Suppressor macrophage (primary cell): Measurements from ENCODE around the gene RGS14.
"Not testable (repeated sequence)": the region's sequence is repeated elsewhere in the genome, so short reads cannot be mapped to it uniquely, and the experiment has no call there.

Experiments
- DNase-seq, 4 experiments: peaks; one replicate each; pipeline ENCODE4 v3.0.0-alpha.2; 2020 to 2022

The RGS14 gene

DNA sequence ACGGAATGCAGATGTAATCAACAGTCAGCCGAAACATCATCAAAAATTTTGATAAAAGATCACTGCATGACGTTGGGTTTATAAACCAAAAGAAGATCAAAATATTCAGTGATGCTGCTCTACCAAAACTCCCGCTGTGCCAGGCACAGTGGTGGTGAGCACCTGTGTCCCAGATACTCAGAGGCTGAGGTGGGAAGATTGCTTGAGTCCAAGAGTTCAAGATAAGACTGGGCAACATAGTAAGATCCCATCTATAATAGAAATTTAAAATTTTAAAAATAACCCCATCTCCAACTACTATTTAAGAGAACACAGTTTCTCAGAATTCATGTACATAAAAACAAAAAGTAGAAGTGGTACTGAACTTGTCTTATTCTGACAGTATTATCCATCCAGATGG is 10.0 kb upstream of the RGS14 start:
- DNase-seq = no peak

DNA sequence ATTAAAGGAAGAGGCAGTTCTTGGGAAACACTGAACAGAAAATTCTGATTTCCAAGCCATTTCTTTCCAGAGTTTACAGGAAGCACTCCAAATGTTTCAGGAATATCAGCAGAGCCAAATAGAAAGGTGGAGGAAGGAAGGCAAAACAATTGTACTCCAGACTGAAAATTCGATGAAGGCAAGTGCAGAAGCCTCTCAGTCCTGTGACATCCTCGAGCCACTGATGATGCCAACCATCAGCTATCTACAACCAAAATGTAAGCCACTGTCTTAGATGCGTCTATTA is 8.4 kb upstream of the RGS14 start:
- no peak for DNase-seq

DNA sequence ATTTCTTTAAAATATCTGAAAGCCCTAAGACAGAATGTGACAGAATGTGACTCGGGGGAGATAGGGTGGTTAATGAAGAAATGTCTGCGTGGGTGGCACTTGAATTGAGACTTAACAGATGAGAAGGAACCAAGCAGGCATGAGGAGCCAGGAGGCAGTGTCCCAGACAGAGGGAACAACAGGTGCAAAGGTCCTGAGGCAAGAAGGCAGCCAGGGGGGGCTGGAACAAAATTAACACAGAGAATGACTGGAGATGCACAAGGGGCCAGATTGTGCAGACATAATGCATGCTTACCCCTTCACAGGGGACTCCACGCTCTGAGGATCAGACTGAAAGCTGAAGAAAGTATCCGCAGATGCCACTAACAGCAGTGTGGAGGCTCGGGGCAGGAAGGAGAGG is 8.0 kb upstream of the RGS14 start:
- DNase-seq = peak in 1 of 4 experiments; percentile 34

DNA sequence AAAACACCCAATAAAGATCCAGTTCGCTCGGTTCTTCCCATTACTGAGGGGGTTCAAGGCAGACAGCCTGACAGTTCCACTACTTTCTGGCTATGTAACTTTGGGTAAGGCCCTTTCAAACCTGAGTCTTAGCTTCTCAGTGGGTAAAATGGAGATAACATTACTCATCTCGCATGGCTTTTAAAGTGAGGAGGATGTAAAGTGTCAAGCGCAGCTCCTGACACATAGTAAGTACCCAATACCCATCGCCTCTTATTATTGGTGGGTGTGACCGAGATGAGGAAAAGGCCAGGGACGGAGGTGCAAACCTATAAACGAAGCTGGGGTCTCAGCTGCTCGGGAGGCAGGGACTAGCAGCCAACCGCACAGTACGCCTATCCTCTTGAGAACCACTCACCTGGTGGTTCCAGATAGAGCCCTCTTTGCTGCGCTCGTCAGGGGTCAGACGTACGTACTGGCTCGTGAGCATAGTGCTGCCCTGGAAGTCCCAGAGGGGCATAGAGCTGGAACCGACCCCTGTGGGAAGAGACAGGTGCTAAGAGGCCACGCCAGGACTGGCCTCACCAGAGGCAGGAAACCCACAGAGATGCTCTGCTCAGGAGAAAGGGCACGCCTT is 6.8 kb upstream of the RGS14 start:
- no peak for DNase-seq

DNA sequence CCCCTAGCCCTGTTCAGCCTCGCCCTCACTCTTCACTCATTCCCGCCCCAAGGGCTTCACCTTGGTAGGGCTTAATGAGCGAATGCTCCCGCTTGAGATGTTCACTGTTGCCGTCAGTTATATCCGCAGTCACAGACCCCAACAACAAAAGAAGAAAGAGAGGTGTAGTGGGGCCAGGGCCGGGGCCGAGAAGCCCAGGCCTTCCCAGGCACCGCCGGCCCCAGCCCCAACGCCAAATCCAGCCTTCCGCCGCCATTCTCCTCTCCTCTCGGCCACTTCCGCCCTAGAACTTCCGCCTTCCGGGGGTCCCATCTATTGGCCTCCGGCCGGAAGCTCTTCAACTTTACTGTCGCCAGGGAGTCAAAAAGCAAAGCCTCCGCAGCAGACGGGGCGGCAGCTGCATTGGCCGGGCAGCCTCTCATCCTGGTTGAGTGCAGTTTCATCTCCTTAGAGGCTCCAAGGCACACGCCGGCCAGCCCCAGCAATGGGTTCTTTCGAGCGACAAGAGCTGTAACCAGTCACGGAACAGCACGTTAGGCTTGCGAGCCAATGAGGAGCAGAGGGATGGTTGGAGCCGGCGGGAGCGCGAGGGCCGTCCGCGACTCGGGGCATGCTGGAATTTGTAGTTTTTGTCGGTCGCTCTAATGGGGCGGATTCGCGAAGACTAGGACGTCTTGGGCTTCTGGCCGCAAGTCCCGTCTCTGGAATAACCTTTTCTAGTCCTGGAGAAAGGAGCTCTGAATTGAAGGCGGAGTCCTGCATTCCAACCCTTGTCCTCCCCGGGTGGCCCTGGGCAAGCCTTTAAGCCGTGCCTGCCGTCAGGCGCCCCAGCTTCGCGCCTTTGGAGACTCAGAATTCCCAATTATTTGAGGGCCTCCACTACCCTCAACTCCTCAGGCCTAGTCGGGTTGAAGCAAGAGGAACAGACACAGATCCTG is 6.1 kb upstream of the RGS14 start, which contains the start of gene LMAN2:
TSS of gene LMAN2 (minus strand) at position 277 of the 938 bp plus-strand sequence. CDS start at position 256, 21 bp downstream.
- DNase-seq = peak; percentile 93 to 97 (median 97)

DNA sequence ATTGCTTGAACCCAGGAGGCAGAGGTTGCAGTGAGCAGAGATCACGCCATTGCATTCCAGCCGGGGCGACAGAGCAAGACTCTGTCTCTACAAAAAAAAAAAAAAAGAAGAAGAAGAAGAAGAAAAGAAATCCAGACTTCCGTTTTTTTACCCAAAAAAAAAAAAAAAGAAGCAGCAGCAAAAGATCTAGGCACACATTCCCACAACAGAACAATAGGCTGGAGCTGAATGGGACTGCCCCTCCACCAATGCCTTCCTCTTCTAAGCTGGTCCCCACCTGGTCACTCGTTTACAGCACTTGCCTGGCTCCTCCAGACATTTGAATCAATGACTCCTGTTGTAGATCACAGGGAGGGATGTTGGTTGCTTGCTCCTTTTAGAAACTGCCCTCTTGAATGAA is 4.6 kb upstream of the RGS14 start:
- peak; percentile 35 to 77 (median 65) for DNase-seq

DNA sequence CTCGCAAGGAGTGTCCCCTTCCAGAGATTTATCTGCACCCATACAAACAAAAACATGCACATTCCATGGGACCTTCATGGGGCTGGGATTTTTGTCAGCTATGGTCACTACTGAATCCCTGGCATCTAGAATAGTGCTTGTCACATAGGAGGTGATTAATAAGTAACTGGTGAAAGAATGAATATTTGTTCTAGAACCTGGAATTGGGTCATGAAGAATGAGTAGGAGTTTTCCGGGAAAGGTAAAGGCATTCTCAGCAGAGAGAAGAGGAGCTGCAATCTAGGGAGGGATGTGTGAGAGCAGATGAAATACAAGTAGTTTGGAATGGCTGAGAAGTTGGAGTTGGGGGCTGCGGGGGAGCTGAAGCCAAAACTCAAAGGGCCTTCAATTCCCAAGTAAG is 3.5 kb upstream of the RGS14 start:
- no peak for DNase-seq

DNA sequence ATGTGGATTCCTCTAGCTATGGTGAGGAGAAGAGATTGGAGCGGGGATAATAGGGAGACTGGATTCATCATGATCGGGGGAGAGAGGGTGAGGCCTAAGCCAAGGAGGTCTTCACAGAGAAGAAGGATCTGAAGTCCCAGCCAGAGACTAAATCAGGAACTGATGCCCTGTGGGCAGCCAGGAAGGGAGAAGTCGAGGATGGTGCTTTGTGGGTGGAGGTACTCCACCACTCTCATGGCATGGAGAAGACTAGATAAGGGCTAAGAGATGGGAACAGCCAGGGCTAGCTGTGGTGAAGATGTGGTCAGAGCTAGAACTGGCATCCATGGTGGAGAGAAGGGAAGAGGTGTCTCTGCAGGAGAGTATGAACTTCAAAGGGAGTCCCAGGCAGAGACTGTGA is 3.0 kb upstream of the RGS14 start:
- DNase-seq = peak; percentile 69 to 80 (median 78)

DNA sequence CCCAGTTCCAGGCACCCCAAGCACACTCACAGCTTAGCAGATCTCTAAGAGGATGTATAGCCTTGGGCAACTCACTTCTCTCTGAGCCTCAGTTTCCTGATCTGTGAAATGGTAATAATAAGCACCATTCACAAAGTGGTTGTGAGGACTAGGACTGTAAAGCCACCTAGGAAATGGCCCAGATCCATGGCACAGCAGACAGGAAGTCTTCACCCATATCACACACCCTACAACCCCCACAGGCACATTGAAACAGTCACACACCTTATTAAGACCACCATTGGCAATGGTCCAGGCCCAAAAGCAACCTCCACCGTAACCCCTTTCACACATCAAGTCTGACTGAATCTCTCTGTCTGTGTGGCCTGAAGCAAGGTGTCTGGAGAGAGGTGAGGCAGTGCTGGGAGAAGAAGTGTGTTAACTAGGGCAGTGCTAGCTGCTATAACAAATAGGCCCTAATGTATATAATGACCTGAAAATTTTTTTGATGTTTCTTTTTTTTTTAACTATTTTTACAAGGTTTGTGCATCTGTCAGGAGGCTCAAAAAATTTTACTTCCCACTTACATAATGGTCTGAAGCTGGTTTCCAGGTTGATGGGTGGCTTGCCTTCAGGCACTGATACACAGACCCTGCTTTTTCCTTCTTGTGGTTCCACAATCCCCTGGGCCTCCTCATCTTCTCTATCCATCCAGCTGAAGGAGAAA is 2.4 kb upstream of the RGS14 start:
- no peak for DNase-seq

DNA sequence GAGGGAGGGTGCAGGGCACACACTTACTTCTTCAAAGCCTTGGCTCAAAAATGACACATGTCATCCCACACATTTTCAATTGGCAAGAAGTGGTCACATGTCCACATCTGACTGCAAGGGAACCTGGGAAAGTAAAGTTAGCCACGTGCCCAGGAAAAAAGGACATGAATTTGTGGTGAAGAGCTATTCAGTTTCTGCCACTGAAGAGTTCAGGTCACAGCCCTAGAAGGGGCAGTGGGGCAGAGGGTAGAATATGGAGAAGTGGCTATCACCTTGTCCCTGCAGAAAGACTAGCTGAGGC is 1.9 kb upstream of the RGS14 start:
- DNase-seq = peak in 3 of 4 experiments; percentile 42 to 57 (median 56)

DNA sequence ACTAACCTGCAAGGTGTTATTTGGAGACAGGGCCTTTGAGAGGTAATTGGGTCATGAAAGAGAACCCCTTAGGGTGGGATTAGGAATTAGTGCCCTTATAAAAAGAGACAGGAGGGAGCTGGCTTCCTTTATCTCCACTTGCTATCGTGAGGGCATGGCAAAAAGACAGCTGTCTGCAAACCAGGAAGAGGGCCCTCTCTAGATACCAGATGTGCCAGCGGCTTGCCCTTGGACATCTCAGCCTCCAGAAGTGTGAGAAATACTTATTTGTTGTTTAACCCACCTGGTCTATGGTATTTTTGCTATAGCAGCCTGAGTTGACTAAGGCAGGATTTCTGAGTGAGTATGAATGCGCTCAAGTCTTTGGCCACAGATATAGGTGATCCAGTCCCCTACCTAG is 978 bp upstream of the RGS14 start:
- DNase-seq = peak in 1 of 4 experiments; percentile 36

DNA sequence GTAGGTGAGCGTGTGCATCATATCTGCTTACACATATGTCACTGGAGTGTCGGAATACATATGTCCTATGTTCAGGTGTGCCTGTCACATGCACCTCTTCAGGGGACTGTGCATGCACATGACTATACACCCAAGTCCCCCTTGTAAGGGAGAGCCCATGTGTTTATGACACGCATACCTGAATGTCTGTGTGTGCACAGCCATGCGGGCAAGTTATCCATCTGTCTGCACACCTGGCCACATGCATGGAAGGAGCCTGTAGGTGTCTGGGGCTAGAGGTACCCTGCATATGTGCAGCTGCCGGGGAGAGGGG is 622 bp upstream of the RGS14 start:
- DNase-seq = no peak

DNA sequence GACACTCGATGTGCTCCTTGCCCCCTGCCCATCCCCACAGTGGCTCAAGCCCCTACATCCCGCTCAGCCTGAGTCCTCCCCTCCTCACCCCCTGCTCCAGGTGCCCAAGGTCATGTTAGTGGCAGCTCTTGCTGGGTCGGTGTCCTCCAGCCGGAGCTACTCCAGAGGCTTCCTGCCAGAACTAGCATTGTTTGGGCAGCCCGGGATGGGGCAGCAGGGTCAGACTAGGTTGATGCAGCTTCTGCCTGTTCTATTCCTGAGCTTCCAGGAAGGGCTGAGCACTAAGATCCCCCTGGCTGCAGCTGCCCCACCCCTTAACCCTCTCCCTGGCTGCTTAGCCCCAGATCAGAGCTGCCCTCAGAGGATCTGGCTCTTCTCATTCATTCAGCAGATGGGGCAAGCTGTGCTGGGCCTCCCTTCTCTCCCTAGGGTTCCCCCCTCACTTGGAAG is 671 bp downstream of the RGS14 start:
- DNase-seq = peak in 1 of 4 experiments; percentile 29

DNA sequence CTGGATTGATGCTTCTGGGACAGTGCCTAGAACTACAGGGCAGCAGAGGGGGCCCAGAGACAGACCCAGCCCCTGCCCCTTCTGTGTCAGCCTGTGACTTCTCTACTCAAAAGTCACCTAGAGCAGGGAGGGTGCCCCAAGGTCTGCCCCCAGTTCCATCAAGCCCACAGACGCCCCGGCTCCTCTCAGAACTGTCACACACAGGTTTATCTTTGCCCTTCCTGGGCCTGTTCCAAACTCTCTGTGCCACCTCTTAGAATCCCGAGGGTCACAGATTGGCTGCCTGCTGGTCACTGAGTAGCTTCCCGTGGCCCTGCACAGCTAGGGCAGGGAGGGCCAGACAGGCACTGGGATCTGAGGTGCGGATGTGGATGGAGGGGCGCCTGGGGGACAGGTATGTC is 1.7 kb downstream of the RGS14 start:
- no peak for DNase-seq

DNA sequence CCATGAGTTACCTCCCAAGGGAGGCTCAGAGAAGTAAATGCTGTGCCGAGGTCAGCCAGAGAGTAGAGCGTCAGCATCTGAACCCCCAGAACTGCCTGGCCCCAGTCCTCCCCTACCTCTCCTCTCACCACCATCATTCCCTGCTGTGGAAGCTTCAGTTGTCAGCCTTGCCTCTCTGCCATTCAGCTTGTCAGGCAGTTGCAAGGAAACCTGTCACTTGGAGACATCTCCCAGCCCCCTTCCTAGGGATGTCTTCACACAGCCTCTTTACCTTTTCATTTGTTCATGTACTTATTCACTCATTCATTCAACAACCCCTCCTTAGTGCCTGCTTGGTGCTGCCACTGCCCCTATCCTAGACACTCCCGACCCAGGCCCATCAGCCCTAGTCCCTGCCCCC is 2.1 kb downstream of the RGS14 start:
- DNase-seq = no peak

DNA sequence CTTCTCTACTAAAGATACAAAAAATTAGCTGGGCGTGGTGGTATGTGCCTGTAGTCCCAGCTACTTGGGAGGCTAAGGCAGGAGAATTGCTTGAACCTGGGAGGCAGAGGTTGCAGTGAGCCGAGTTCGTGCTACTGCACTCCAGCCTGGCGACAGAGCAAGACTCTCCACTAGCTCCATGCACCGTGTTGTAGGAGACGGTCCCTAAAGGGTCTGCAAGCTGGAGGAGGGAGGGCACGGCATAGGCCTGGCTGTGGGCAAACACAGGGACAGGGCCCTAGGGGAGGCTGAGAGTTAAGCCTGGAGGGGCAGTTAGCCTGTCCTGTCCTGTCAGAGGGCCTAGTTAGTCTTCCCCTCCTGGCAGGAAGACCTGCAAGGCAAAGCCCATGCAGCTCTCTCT is 3.0 kb downstream of the RGS14 start:
- DNase-seq = not testable (repeated sequence)

DNA sequence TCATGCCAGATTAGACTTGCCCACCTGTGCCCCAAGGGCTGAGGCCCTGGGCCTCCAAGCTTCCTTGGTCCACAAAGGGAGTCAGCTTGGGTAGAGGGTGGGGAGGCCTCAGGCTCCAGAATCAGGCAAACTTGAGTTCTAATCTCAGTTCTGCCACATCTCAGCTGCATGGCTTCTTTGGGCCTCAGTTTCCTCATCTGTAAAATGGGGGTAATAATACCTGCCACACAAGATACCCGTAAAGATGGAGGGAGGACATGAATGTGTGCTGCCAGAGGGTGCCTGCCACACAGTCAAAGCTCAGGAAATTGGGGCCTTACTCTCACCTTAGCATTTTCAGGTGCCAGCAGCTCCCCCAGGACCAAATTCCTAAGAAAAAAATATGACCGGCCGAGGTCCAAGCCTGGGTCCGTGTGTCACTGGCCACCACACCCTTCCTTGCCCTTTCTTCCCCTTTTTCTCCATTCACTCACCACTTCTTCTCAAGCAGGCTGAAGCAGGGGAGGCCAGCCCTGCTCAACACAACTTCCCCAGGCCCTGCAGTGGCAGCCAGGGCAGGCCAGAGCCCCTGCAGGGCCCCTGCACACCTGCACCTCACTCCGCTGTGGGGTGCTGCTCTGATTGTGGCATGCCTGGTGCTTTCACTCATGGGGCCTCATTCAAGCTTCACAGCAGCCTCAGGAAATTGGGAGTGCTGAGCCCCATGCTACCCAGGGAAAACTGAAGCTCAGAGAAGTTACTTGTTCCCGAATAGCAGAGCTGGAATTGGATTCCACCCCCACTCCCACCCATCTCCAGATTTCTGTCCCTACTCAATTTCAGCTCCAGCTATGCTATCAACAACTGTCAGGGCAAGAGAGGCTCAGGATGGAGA is 3.9 kb downstream of the RGS14 start:
- DNase-seq = peak; percentile 63 to 77 (median 74)

DNA sequence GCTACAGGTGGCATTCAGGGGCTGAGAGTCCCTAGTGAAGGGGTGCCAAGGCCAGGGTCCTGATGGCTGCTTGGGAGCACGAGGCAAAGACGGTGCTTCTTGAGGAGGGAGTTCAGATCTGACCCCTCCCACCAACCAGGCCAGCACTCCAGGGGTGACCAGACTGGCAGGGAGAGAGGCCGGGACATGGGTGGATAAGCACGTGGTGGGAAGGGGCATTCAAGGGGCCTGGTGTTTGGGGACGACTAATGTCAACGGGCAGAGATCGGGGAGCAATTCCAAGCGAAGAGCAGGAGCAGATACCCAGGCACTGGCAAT is 4.5 kb downstream of the RGS14 start:
- no peak for DNase-seq

DNA sequence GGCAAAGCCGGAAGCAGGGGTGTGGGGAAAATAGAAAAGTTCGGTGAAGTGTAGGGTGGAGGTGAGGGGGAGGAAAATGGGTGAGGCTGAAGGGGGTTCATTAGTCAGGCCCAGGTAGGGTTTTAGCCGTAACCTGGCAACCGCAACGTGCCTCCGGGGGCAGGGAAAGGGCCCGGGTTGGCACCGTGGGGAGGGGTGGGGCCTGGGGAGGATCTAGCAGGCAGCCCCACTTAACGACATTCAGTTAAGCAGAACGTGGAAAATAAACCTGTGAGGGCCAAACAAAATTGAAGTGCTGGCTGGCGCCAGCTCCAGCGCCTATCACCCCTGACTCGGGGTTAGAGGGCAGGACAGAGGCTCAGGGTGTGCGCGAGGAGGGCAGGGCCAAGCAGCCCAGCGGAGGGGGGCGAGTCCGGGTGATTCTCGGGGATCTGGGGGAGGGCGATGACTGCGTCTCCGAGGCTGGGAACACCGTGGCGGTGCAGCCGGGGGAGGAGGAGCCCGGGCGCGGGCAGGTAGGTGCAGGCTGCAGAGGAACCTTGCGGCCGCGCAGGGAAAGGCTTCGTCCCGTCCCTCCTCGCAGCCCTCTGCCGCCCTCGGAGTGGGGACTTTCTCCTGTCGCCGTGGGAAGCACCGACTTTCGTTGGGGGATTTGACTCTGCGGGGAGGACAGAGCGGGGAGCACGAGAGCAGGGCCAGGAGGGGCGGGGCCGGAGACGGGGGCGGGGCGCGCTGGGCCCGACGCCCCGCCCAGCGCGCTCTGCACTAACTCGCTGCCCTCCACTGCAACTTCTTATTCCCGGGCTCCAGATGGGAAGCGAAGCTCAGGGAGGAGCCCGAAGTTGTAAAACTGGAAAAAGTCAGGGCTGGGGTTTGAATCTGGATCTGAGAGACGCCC is 5.1 kb downstream of the RGS14 start:
- DNase-seq = peak in 3 of 4 experiments; percentile 38 to 77 (median 71)

DNA sequence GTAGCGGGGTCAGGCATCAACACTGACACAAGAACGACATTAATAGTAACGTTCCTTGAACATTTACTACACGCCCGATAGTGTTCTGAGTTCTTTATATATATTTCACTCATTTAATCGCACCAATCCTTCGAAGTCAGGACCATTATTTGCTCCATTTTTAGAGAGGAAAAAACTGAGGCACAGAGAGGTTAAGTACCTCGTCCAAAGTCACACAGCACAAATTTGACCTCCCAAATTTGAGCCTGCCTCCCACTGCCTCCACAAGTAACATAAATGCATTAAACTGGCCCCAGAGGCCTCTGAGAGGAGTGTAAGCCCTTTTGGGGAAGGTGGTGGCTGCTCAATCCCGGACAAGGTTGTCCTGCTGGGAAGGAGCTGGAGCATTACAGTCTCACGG is 5.8 kb downstream of the RGS14 start:
- no peak for DNase-seq

DNA sequence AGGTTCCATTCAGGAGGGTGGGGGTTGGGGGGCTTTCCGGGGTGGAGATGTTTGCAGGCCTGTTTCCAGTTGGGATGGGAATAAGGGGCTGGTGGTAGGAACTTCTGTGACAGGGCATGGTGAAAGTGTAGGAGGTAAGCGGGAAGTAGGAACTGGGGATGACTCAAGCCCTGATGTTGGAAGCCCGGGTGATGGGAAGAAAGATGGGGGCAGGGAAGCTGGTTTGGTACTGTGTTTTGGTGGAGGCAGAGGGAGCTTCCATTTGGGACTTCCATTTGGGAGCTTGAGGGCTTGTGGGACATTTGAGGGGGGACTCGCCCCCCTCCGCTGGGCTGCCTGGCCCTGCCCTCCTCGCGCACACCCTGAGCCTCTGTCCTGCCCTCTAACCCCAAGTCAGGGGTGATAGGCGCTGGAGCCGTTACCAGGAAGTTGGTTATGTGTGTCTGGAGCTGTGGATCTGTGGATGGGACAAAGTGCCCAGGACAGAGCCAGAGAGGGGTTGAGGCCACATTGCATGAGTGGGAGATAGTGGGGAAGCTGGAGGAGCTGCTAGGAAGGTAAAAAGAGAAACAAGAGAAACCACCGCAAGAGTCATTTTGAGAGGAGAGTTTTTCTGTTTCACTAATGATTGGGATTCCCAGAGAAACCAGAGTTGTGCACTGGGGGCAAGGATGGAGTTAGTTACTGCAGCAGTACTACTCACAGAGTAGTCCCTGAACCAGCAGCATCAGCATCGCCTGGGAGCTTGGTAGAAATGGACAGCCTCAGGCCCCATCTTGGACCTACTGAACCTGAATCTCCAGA is 6.6 kb downstream of the RGS14 start:
- peak in 3 of 4 experiments; percentile 54 to 66 (median 65) for DNase-seq
